ENCODE measurements around the gene IGLL5.

DNA sequence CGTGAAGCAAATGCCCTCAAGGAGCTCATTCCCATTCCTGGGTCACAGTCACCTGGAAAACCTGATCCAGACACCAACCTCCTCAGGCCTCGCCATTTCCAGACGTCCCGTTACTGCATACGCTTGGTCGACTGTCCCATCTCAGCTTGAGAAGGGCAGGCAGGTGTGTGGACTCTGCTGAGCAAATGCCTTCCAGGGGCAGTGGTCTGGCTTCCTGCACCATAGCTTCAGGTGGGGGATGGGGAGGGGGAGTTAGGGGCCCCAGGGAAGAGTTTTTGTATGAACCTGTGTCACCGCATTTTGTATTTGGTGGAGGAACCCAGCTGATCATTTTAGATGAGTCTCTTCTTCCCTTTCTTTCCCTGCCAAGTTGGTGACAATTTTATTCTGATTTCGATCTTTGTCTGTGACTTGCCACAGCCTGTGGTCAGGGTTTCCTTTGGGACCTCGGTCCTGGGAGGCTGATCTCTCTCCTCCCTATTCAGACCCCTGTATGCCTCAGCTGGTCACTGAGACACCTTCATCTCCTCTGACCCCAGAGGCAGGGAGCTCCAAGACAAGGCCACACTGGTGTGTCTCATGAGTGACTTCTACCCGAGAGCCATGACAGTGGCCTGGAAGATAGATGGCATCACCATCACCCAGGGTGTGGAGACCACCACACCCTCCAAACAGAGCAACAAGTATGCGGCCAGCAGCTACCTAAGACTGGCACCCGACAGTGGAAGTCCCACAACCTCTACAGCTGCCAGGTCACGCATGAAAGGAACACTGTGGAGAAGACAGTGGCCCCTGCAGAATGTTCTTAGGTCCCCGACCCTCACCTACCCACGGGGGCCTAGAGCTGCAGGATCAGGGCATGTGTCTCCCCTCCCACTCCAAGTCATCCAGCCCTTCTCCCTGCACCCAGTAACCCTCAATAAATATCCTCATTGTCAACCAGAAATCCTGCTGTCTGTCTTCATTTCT is 22.9 kb downstream of the IGLL5 start:
- TF ChIP-seq, protein P1, sequence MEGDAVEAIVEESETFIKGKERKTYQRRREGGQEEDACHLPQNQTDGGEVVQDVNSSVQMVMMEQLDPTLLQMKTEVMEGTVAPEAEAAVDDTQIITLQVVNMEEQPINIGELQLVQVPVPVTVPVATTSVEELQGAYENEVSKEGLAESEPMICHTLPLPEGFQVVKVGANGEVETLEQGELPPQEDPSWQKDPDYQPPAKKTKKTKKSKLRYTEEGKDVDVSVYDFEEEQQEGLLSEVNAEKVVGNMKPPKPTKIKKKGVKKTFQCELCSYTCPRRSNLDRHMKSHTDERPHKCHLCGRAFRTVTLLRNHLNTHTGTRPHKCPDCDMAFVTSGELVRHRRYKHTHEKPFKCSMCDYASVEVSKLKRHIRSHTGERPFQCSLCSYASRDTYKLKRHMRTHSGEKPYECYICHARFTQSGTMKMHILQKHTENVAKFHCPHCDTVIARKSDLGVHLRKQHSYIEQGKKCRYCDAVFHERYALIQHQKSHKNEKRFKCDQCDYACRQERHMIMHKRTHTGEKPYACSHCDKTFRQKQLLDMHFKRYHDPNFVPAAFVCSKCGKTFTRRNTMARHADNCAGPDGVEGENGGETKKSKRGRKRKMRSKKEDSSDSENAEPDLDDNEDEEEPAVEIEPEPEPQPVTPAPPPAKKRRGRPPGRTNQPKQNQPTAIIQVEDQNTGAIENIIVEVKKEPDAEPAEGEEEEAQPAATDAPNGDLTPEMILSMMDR (IDR thresholded peaks at IDR 0.05) = no peak
- TF ChIP-seq POLR2A (IDR thresholded peaks at IDR 0.05) = no peak
- no peak for TF ChIP-seq POLR2AphosphoS5 (IDR thresholded peaks at IDR 0.05)
